ENCODE data around the gene MDFI. TPM values are rescaled to one million over a fixed set of nuclear protein-coding genes. Genes with fewer than 3 reads are reported as not detected.

MDFI gene
- total RNA-seq, 1 experiment from 2014 or later, result 96.4 TPM

DNA sequence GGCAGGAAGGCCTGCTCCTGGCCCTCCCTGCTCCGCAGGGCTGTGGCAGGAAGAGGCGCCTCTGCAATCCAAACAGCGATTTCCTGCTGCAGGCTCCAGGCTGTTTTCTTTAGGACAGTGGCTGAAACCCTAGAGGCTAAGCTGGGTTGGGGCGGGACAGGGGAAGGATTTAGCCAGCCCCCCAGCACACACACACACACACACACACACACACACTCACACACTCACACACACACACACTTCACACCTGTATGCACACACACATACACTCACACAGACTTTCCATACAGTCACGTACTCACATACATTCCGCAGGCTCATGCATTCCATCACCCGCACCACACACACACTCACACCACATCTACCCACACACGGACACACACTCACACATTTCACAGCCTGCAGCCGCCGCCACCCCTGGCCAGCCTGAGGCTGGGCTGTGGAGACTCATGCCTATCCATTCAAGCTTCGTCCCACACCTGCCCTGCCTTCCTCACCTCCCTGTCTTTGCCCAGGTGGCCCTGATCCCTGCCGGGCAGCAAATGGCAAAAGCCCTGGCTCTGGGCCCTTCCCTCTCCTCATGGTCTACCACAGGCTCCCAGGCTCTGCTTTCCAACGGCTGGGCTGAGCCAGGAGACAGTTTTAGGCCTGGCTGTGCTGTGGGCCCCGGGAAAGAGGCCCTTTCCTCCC is 17.9 kb downstream of the MDFI start:
- H3K27me3 ChIP-seq (ENCODE audit: low read length), result 0 out of 2 replicates have a peak, but pooled peaks cover 7% of the 10 kb centered on the region
- ChIA-PET CTCF (no interaction called here), POLR2A (ENCODE audit: unreplicated experiment) (no interaction called here)
- H3K9me3 ChIP-seq (ENCODE audit: low read length), result no peaks in the 10 kb centered on the region
- DNase-seq (no peak), ATAC-seq (peak; percentile 59)
- no peak overlapping the region for H3K4me2 ChIP-seq (ENCODE audit: low read length)
- H3K27ac ChIP-seq (ENCODE audit: low read length), result no peak overlapping the region
- no peaks in the 10 kb centered on the region for H3K9me2 ChIP-seq (replicated peaks; ENCODE audit: low read length)
- TF ChIP-seq EZH2 (IDR thresholded peaks at IDR 0.05; ENCODE audit: low read length, unreplicated experiment) (no peak), EZH2phosphoT487 (IDR thresholded peaks at IDR 0.05; ENCODE audit: borderline replicate concordance, low read length) (no peak)
- TF ChIP-seq, protein P1, sequence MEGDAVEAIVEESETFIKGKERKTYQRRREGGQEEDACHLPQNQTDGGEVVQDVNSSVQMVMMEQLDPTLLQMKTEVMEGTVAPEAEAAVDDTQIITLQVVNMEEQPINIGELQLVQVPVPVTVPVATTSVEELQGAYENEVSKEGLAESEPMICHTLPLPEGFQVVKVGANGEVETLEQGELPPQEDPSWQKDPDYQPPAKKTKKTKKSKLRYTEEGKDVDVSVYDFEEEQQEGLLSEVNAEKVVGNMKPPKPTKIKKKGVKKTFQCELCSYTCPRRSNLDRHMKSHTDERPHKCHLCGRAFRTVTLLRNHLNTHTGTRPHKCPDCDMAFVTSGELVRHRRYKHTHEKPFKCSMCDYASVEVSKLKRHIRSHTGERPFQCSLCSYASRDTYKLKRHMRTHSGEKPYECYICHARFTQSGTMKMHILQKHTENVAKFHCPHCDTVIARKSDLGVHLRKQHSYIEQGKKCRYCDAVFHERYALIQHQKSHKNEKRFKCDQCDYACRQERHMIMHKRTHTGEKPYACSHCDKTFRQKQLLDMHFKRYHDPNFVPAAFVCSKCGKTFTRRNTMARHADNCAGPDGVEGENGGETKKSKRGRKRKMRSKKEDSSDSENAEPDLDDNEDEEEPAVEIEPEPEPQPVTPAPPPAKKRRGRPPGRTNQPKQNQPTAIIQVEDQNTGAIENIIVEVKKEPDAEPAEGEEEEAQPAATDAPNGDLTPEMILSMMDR (conservative IDR thresholded peaks at IDR 0.05; ENCODE audit: low read depth, low read length), result no peak
- no peaks in the 10 kb centered on the region for H3F3A ChIP-seq (ENCODE audit: low read length, unreplicated experiment)
- no peak overlapping the region for H3K4me3 ChIP-seq (ENCODE audit: low read length)
- peaks cover 3% of the 10 kb centered on the region for H3K36me3 ChIP-seq (ENCODE audit: low read depth, low read length)
- no peaks in the 10 kb centered on the region for H3K4me1 ChIP-seq (ENCODE audit: insufficient read depth, low read length)
- no TSS peak for BruUV-seq (replicated peaks)
- no peaks in the 10 kb centered on the region for H4K20me1 ChIP-seq (ENCODE audit: low read length)
- intact Hi-C loops (cut with micrococcal nuclease), result no loop called here
- H2AFZ ChIP-seq (ENCODE audit: low read length), result no peak overlapping the region
- H3K9ac ChIP-seq (ENCODE audit: low read length), result no peak overlapping the region
- H3K79me2 ChIP-seq (ENCODE audit: low read length), result no peaks in the 10 kb centered on the region

DNA sequence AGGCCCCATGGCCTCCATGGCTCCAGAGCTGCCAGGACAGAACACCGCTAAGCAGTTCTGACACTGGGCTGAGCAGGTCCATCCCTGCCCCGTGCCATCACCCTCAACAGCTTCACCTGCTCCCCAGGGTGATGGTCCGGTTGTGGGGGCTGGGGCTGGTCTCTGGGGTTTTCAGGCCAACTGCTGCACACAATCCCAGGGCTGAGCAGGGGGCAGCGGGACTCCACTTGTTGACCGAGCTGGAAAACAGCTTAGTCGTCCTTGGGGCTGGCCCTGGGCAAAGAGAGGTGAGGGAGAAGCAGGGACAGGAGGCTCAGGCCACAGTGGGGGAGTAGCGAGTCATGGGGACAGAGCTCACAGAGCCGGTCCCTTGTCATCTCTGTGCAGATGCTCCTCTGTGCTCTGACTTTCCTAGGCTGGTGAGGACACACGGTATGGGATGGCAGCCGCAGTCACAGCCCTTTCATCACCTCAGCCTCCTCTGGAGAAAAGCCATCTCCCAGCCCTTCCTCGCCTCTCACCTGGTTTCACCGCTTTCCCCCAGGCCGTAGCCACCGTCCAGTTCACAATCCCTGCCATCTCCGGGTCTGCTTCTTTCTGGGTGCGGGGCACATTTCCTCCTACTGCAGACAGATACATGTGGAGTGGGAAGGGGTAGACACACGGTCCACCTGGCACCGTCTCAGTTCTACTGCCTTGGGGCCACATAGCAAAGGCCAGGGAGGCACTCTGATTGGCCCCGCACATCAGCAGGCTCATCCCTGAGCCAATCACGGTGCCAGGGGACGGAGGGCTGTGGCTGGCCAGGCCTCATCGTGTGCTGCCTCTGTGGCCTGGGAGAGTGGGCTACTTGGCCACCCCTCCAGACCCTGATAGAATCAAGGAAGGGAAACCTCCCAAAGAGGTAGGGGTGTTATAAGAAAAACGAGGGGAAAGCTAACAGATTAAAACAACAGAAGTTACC is 19.1 kb downstream of the MDFI start:
- H3K9ac ChIP-seq (ENCODE audit: low read length), result no peak overlapping the region
- H3F3A ChIP-seq (ENCODE audit: low read length, unreplicated experiment), result no peaks in the 10 kb centered on the region
- H3K4me3 ChIP-seq (ENCODE audit: low read length), result no peak overlapping the region
- H3K36me3 ChIP-seq (ENCODE audit: low read depth, low read length), result no peaks in the 10 kb centered on the region
- no peak overlapping the region for H3K4me2 ChIP-seq (ENCODE audit: low read length)
- H3K27ac ChIP-seq (ENCODE audit: low read length), result no peak overlapping the region
- H3K27me3 ChIP-seq (ENCODE audit: low read length), result peaks cover 17% of the 10 kb centered on the region
- H3K4me1 ChIP-seq (ENCODE audit: insufficient read depth, low read length), result no peaks in the 10 kb centered on the region
- H4K20me1 ChIP-seq (ENCODE audit: low read length), result no peaks in the 10 kb centered on the region
- H3K79me2 ChIP-seq (ENCODE audit: low read length), result no peaks in the 10 kb centered on the region
- CTCF ChIA-PET, result no interaction called here
- no peak overlapping the region for H2AFZ ChIP-seq (ENCODE audit: low read length)
- intact Hi-C loops (cut with micrococcal nuclease), result no loop called here
- no TSS peak for BruUV-seq (replicated peaks)
- no peaks in the 10 kb centered on the region for H3K9me3 ChIP-seq (ENCODE audit: low read length)
- DNase-seq (no peak), ATAC-seq (no peak)
- TF ChIP-seq EZH2 (IDR thresholded peaks at IDR 0.05; ENCODE audit: low read length, unreplicated experiment) (no peak), EZH2phosphoT487 (IDR thresholded peaks at IDR 0.05; ENCODE audit: borderline replicate concordance, low read length) (no peak)
- TF ChIP-seq, protein P1 (conservative IDR thresholded peaks at IDR 0.05; ENCODE audit: low read depth, low read length), result no peak
- H3K9me2 ChIP-seq (replicated peaks; ENCODE audit: low read length), result no peaks in the 10 kb centered on the region
- POLR2A ChIA-PET (ENCODE audit: unreplicated experiment), result interaction anchor here (0.6 kb wide), 1 partner anchor 54 kb away, joined by 5 read pairs; no protein-coding TSS in a partner anchor

All from PC-3 (cell line).